ENCODE results near the gene TOGARAM2.

Gene TOGARAM2

DNA sequence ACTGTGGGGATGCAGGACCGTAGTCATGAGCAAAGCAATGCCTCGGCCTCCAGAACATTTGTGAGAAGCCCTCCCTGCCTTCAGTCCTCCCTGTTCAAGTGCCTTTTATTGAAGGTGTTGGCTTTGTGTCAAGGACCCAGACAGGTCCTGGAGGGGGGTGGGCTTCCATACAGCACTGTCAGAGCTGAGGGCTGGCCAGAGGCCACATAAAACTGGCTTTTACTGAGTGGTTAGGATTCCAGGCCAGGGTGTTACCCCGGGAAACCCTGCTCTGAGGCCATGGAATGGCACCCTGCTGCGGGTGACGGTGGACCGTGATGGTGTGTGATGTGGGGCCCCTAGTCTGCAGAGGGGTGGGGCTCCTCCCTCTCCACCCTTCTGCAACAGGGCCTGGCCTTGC, 41.6 kb downstream of the TOGARAM2 start:
- DNase-seq (ENCODE audit: low read depth): no peak
- H3K4me3 ChIP-seq (ENCODE audit: low read length): no peak overlapping the region
- TF ChIP-seq, protein P1, sequence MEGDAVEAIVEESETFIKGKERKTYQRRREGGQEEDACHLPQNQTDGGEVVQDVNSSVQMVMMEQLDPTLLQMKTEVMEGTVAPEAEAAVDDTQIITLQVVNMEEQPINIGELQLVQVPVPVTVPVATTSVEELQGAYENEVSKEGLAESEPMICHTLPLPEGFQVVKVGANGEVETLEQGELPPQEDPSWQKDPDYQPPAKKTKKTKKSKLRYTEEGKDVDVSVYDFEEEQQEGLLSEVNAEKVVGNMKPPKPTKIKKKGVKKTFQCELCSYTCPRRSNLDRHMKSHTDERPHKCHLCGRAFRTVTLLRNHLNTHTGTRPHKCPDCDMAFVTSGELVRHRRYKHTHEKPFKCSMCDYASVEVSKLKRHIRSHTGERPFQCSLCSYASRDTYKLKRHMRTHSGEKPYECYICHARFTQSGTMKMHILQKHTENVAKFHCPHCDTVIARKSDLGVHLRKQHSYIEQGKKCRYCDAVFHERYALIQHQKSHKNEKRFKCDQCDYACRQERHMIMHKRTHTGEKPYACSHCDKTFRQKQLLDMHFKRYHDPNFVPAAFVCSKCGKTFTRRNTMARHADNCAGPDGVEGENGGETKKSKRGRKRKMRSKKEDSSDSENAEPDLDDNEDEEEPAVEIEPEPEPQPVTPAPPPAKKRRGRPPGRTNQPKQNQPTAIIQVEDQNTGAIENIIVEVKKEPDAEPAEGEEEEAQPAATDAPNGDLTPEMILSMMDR (conservative IDR thresholded peaks at IDR 0.05; ENCODE audit: low read depth, low read length): no peak

DNA sequence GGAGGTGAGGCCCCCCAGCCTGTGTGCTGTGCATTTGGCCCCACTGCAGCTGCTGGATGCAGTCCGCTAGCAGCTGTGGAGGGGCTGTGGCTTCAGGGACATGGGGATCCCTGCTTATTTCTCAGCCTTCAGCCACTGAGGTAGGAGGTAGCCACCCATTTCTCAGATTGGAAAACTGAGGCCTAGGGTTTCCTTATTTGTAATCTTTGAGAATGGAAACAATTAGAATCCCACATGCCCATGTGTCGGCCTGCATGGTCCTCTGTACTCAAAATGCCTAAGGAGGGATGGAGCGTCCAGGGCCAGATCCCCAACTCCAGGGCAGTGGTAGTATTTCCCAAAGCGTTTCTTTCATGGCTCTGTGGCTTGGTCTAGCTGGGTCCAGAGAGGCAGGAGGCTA, 42.1 kb downstream of the TOGARAM2 start:
- H3K4me3 ChIP-seq (ENCODE audit: low read length): no peak overlapping the region
- DNase-seq (ENCODE audit: low read depth): no peak
- TF ChIP-seq, protein P1 (conservative IDR thresholded peaks at IDR 0.05; ENCODE audit: low read depth, low read length): no peak

DNA sequence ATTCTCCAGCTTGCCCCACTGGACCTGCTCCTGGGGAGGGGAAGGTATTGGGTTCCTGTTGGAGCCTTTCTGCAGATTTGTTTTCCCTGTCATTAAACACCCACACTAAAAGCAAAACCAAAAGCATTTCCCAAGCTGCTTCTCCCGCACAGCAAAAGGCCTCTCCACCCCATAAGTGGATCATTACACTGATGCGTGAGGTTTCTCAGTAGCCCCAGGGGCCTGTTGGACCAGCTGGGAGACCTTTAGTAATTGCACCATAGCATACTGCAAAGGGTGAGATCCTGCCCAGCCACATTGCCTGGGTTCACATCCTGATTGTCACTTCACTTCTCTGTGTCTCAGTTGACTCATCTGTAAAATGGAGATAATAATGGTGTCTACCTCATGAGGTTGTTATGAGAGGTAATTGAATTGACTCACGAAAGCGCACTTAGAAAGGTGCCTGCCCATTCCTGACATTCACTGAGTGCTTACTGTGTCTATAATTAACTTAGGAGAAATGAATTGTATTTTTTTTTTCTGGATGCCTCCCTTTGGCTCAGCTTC, 43.9 kb downstream of the TOGARAM2 start:
- TF ChIP-seq, protein P1 (conservative IDR thresholded peaks at IDR 0.05; ENCODE audit: low read depth, low read length): no peak
- no peak overlapping the region for H3K4me3 ChIP-seq (ENCODE audit: low read length)
- no peak for DNase-seq (ENCODE audit: low read depth)

DNA sequence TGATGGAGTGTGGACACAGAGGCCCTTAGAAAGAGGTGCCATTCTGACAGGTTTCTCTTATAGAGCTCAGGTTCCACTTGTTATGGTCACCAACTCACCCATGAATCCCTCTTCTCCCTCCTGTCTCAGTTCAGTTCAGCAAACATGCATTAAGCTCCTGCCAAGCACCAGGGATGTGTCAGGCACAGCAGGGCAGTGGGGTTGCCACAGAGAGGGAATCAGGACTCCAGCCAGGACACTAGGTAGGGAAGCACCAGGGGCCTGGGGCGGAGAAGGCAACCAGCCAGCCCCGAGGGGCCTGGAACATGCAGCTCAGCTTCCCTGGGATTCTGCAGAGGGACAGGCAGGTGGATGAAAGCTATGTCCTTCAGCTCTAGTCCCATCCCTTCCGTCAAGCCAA, 44.6 kb downstream of the TOGARAM2 start:
- TF ChIP-seq, protein P1 (conservative IDR thresholded peaks at IDR 0.05; ENCODE audit: low read depth, low read length): no peak
- H3K4me3 ChIP-seq (ENCODE audit: low read length): no peak overlapping the region
- DNase-seq (ENCODE audit: low read depth): no peak

DNA sequence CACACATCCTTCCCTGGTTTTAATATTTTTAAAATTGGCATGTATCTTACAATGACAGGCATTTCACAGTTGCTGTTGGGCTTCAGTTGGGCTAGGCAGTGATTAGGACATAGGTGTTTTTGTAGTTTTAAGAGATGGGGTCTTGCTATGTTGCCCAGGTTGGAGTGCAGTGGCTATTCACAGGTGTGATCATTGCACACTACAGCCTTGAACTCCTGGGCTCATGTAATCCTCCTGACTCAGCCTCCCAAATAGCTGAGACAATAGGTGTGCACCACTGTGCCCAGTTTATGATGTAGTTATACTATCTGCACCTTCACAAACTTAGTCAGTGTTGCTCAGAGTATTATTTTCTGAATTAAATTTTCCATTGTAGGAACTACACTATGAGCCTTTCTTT, 49.9 kb downstream of the TOGARAM2 start:
- H3K4me3 ChIP-seq (ENCODE audit: low read length): no peak overlapping the region

DNA sequence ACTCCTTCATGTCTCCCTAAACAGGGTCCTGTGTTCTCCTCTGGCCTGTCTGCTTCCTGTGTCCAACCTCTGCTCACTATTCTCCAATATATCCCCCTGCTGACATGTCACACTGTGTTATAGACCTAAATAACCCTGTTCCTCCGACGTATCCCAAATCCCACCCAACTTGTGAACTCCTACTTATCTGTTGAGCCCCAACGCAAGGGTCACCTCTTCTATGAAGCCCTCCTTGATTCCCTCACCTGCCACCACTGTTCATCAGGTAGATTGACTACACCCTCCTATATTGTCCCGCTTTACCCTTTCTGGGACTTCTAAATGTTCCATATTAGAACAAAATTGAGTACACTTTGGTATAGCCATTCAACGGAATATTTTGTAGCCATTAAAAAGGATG, 51.1 kb downstream of the TOGARAM2 start:
- no peak overlapping the region for H3K4me3 ChIP-seq (ENCODE audit: low read length)
- TF ChIP-seq, protein P1 (conservative IDR thresholded peaks at IDR 0.05; ENCODE audit: low read depth, low read length): no peak
- DNase-seq (ENCODE audit: low read depth): no peak

More for the DNA sequence above, 49.9 kb downstream of the TOGARAM2 start:
- TF ChIP-seq, protein P1 (conservative IDR thresholded peaks at IDR 0.05; ENCODE audit: low read depth, low read length): no peak
- no peak for DNase-seq (ENCODE audit: low read depth)

DNA sequence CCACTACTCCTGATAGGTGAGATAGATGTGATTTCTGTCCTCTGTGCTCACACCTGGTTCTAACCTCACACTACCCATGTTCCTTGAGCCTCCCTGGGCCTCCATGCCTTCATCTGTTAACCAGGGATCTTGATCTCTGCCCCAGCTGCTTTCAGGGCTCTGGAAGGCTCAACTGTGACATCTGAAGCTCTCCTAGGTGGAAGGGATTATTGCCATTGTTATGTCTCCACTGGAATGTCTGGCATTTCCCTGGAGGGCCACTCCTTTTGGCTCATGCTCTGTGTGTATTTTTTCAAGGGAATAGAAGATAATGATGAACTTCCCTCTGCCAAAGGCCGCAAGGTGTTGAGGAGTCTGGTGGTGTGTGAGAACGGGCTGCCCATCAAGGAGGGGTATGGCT, 52.1 kb downstream of the TOGARAM2 start:
- TF ChIP-seq, protein P1 (conservative IDR thresholded peaks at IDR 0.05; ENCODE audit: low read depth, low read length): no peak
- H3K4me3 ChIP-seq (ENCODE audit: low read length): no peak overlapping the region
- no peak for DNase-seq (ENCODE audit: low read depth)

Measured in retinal pigment epithelial cell (primary cell).